Measurements from ENCODE around the gene MED31. TPM values are rescaled to one million over a fixed set of nuclear protein-coding genes. Genes with fewer than 3 reads are reported as not detected.

The MED31 gene
- total and polyA plus RNA-seq, 2 of the 13 experiments (the other 11 are each of a cell fraction or from before 2014, with no cell fraction given) = 19.0 to 20.9 TPM

- no peak for TF ChIP-seq ZHX2 (IDR thresholded peaks at IDR 0.05; ENCODE audit: low read depth)
- no peak for TF ChIP-seq ZHX2 (CRISPR knock-in tag; IDR thresholded peaks at IDR 0.05; ENCODE audit: borderline replicate concordance)
- TF ChIP-seq ZBTB38 (CRISPR knock-in tag; IDR thresholded peaks at IDR 0.05) = 0 out of 2 replicates have a peak, but pooled peaks have one; percentile 20
- TF ChIP-seq CBX2 (IDR thresholded peaks at IDR 0.05; ENCODE audit: low read depth, low read length) = no peak
- TF ChIP-seq CBX2 (CRISPR knock-in tag; IDR thresholded peaks at IDR 0.05; ENCODE audit: low read depth) = no peak
- peak; percentile 72 for TF ChIP-seq AGO2 (optimal IDR thresholded peaks at IDR 0.05; ENCODE audit: low read depth, low read length)
- TF ChIP-seq, protein P1, sequence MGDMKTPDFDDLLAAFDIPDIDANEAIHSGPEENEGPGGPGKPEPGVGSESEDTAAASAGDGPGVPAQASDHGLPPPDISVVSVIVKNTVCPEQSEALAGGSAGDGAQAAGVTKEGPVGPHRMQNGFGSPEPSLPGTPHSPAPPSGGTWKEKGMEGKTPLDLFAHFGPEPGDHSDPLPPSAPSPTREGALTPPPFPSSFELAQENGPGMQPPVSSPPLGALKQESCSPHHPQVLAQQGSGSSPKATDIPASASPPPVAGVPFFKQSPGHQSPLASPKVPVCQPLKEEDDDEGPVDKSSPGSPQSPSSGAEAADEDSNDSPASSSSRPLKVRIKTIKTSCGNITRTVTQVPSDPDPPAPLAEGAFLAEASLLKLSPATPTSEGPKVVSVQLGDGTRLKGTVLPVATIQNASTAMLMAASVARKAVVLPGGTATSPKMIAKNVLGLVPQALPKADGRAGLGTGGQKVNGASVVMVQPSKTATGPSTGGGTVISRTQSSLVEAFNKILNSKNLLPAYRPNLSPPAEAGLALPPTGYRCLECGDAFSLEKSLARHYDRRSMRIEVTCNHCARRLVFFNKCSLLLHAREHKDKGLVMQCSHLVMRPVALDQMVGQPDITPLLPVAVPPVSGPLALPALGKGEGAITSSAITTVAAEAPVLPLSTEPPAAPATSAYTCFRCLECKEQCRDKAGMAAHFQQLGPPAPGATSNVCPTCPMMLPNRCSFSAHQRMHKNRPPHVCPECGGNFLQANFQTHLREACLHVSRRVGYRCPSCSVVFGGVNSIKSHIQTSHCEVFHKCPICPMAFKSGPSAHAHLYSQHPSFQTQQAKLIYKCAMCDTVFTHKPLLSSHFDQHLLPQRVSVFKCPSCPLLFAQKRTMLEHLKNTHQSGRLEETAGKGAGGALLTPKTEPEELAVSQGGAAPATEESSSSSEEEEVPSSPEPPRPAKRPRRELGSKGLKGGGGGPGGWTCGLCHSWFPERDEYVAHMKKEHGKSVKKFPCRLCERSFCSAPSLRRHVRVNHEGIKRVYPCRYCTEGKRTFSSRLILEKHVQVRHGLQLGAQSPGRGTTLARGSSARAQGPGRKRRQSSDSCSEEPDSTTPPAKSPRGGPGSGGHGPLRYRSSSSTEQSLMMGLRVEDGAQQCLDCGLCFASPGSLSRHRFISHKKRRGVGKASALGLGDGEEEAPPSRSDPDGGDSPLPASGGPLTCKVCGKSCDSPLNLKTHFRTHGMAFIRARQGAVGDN (CRISPR knock-in tag; IDR thresholded peaks at IDR 0.05) = peak; percentile 38
- no peak for TF ChIP-seq ZSCAN29 (CRISPR knock-in tag; conservative IDR thresholded peaks at IDR 0.05)
- no peak for TF ChIP-seq ZNF569 (CRISPR knock-in tag; IDR thresholded peaks at IDR 0.05; ENCODE audit: borderline replicate concordance)
- no peak for TF ChIP-seq ZBTB49 (CRISPR knock-in tag; IDR thresholded peaks at IDR 0.05; ENCODE audit: borderline replicate concordance)
- no peak for TF ChIP-seq ZNF224 (CRISPR knock-in tag; IDR thresholded peaks at IDR 0.05)
- TF ChIP-seq RBFOX2 (IDR thresholded peaks at IDR 0.05; ENCODE audit: low read depth, low read length) = peak; percentile 55
- TF ChIP-seq PHF8 (CRISPR knock-in tag; IDR thresholded peaks at IDR 0.05) = no peak
- TF ChIP-seq TBX2 (CRISPR knock-in tag; IDR thresholded peaks at IDR 0.05; ENCODE audit: borderline replicate concordance) = no peak
- TF ChIP-seq CREB1 (IDR thresholded peaks at IDR 0.05) = no peak
- TF ChIP-seq CREB1 (CRISPR knock-in tag; IDR thresholded peaks at IDR 0.05) = no peak
- TF ChIP-seq NFKBIZ (CRISPR knock-in tag; IDR thresholded peaks at IDR 0.05) = no peak
- TF ChIP-seq ZSCAN25 (CRISPR knock-in tag; IDR thresholded peaks at IDR 0.05) = no peak
Observed at GRCh38 chr17:6654841-6655731, 3.7 kb upstream of the MED31 start (continued).

Data from HepG2 (cell line).